Uterus (tissue), 2 donors: ENCODE data around the gene SLC9B1.
"Not testable (repeated sequence)": the region's sequence is repeated elsewhere in the genome, so short reads cannot be mapped to it uniquely, and the experiment has no call there.

Experiments
- POLR2A ChIP-seq, 2 donors: fragments of 450-650 bp; IDR thresholded peaks; one replicate each; pipeline ENCODE4 v1.6.1; 2016; ENCODE audit warnings: antibody characterized with exemption in 2 of 2, mild to moderate bottlenecking in 1 of 2, moderate library complexity in 1 of 2
- TF ChIP-seq, protein P1 (sequence below), 4 experiments: fragments of 200-600 bp in 2 of 4; fragments of 450-650 bp in 2 of 4; sonication (generic) in 2 of 4; IDR thresholded peaks; one replicate each; pipeline ENCODE4 v1.5.1; 2016 to 2019; ENCODE audit warnings: antibody characterized with exemption in 4 of 4, mild to moderate bottlenecking in 2 of 4, moderate library complexity in 1 of 4

DNA sequence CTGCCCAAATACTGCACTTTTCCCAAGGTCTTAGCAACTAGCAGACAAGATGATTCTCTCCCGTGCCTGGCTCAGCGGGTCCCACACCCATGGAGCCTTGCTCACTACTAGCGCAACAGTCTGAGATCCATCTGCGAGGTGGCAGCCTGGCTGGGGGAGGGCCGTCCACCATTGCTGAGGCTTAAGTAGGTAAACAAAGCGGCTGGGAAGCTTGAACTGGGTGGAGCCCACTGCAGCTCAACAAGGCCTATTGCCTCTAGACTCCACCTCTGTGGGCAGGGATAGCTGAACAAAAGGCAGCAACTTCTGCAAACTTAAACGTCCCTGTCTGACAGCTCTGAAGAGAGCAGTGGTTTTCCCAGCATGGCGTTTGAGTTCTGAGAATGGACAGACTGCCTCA is 99.8 kb downstream of the SLC9B1 start:
- TF ChIP-seq, protein P1, sequence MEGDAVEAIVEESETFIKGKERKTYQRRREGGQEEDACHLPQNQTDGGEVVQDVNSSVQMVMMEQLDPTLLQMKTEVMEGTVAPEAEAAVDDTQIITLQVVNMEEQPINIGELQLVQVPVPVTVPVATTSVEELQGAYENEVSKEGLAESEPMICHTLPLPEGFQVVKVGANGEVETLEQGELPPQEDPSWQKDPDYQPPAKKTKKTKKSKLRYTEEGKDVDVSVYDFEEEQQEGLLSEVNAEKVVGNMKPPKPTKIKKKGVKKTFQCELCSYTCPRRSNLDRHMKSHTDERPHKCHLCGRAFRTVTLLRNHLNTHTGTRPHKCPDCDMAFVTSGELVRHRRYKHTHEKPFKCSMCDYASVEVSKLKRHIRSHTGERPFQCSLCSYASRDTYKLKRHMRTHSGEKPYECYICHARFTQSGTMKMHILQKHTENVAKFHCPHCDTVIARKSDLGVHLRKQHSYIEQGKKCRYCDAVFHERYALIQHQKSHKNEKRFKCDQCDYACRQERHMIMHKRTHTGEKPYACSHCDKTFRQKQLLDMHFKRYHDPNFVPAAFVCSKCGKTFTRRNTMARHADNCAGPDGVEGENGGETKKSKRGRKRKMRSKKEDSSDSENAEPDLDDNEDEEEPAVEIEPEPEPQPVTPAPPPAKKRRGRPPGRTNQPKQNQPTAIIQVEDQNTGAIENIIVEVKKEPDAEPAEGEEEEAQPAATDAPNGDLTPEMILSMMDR (IDR thresholded peaks at IDR 0.05): not testable (repeated sequence)
- TF ChIP-seq POLR2A (IDR thresholded peaks at IDR 0.05): not testable (repeated sequence)
